SK-N-MC (cell line): ENCODE data around the gene TEX52.

Experiments
- EZH2 ChIP-seq: fragments of 200-600 bp; sonication (generic); IDR thresholded peaks from one replicate; pipeline ENCODE4 v1.6.1; 2017; ENCODE audit warnings: antibody characterized with exemption
- POLR2AphosphoS5 ChIP-seq: IDR thresholded peaks from 2 replicates; pipeline ENCODE4 v1.6.1; 2012; ENCODE audit warnings: mild to moderate bottlenecking, low read depth, low read length, borderline replicate concordance

- TF ChIP-seq EZH2 = no peak
- TF ChIP-seq POLR2AphosphoS5 = no peak
Measured at GRCh38 chr12:2855546-2855945, 1.3 kb downstream of the TEX52 start.
